Upper lobe of right lung (tissue), 1 donor: ENCODE data around the gene AOC2. TPM values are rescaled to one million over a fixed set of nuclear protein-coding genes. Genes with fewer than 3 reads are reported as not detected.
"Not testable (repeated sequence)": the region's sequence is repeated elsewhere in the genome, so short reads cannot be mapped to it uniquely, and the experiment has no call there.

Experiments
- ATAC-seq: fragments of 200-7000 bp; cut with Tn5 transposase; one replicate; pipeline ENCODE4 v1.9.1; 2020; ENCODE audit warnings: mild to moderate bottlenecking, moderate library complexity
- DNase-seq: peaks from one replicate; pipeline ENCODE4 v3.0.0-alpha.2; 2020
- H3K27ac ChIP-seq: fragments of 200-600 bp; one replicate; pipeline ENCODE4 v1.8.0; 2022
- H3K27me3 ChIP-seq: fragments of 200-600 bp; one replicate; pipeline ENCODE4 v1.8.0; 2022; ENCODE audit warnings: mild to moderate bottlenecking
- H3K36me3 ChIP-seq: fragments of 200-600 bp; one replicate; pipeline ENCODE4 v1.8.0; 2022
- H3K4me1 ChIP-seq: fragments of 200-600 bp; one replicate; pipeline ENCODE4 v1.8.0; 2022
- H3K4me3 ChIP-seq: fragments of 200-600 bp; one replicate; pipeline ENCODE4 v1.8.0; 2022; ENCODE audit warnings: mild to moderate bottlenecking
- H3K9me3 ChIP-seq: fragments of 200-600 bp; one replicate; pipeline ENCODE4 v1.8.0; 2022
- CTCF ChIP-seq: fragments of 200-600 bp; IDR thresholded peaks from one replicate; pipeline ENCODE4 v1.8.0; 2022; ENCODE audit warnings: antibody characterized with exemption
- intact Hi-C: fragments of 100-400 bp; cut with DNase I; formaldehyde crosslinking; loops from one replicate; pipeline ENCODE4 v1.11.0; 2022
- microRNA-seq: library from miRNA; unstranded; fragments of <30 nt; microRNA quantifications from one replicate; pipeline ENCODE4 v1.2.0, GENCODE V29; 2020; ENCODE audit warnings: borderline microRNAs expressed
- total RNA-seq: library from RNA; stranded (reverse); fragmentation: NEBNext Ultra II Directional; extraction: Animal tissue kit (Norgen Biotek cat#: 25700); gene quantifications from one replicate; pipeline ENCODE4 v1.2.1, GENCODE V29; 2021
- donor health status: DM: no; HTN: yes; CAD: no; lungs with severe emphysema.

Gene AOC2
- total RNA-seq, 1 donor from 2014 or later = 2.0 TPM

DNA sequence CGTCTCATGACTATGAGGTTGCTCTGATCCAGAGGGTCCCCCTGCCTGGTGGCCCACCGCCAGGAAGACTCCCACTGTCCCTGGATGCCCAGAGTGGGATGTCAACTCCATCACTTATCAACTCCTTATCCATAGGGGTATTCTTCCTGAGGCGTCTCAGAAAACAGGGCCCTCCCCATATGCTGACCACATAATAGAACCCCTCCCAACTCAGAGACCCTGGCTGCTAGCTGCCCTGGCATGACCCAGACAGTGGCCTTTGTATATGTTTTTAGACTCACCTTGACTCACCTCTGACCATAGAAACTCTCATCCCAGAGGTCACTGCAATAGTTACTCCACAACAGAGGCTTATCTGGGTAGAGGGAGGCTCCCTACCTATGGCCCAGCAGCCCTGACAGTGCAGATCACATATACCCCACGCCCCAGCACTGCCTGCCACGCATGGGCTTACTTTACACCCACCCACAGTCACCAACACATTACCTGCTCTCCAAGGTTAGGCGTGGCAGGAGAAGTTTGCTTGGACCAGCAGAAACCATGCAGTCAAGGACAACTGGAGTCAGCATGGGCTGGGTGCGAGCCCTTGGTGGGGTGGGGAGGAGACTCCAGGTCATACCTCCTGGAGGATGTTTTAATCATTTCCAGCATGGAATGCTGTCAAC is 53.9 kb downstream of the AOC2 start:
- TF ChIP-seq CTCF = no peak
- ATAC-seq (no peak), DNase-seq (no peak)
- H3K36me3 ChIP-seq = no peaks in the 10 kb centered on the region
- no peak overlapping the region for H3K27ac ChIP-seq
- no peaks in the 10 kb centered on the region for H3K9me3 ChIP-seq
- no peak overlapping the region for H3K4me3 ChIP-seq
- peaks cover 23% of the 10 kb centered on the region for H3K4me1 ChIP-seq
- intact Hi-C loops = no loop called here
- no peaks in the 10 kb centered on the region for H3K27me3 ChIP-seq

GRCh38 chr17:42899981-42900380 is 55.6 kb downstream of the AOC2 start:
- ATAC-seq, H3K27ac ChIP-seq, H3K9me3 ChIP-seq, H3K4me3 ChIP-seq, H3K4me1 ChIP-seq, intact Hi-C loops, H3K27me3 ChIP-seq, DNase-seq, H3K36me3 ChIP-seq: not testable (repeated sequence)

Small RNAs within 50 kb of the gene (microRNA-seq; reads per million reads assigned to microRNA genes)
- gene MIR6781 = not detected

Other genes with a start within 250 kb of the AOC2 start
- gene RETREG3, start 235.2 kb upstream of the AOC2 start, total RNA-seq = 68.6 TPM
- gene TUBG1, start 234.9 kb upstream of the AOC2 start, total RNA-seq = 29.2 TPM
- gene TUBG2, start 185.3 kb upstream of the AOC2 start, total RNA-seq = 19.8 TPM
- 26.4 TPM for gene PLEKHH3, start 167.6 kb upstream of the AOC2 start, total RNA-seq
- gene CCR10, start 162.7 kb upstream of the AOC2 start, total RNA-seq = 1.4 TPM
- gene CNTNAP1, start 162.0 kb upstream of the AOC2 start, total RNA-seq = 6.5 TPM
- gene EZH1, start 99.5 kb upstream of the AOC2 start, total RNA-seq = 58.4 TPM
- 114 TPM for gene RAMP2, start 83.4 kb upstream of the AOC2 start, total RNA-seq
- 42.3 TPM for gene VPS25, start 71.1 kb upstream of the AOC2 start, total RNA-seq
- gene WNK4, start 64.0 kb upstream of the AOC2 start, total RNA-seq = 0.38 TPM
- 53.9 TPM for gene COA3, start 45.9 kb upstream of the AOC2 start, total RNA-seq
- 0.14 TPM for gene CNTD1, start 45.7 kb upstream of the AOC2 start, total RNA-seq
- gene BECN1, start 20.3 kb upstream of the AOC2 start, total RNA-seq = 66.7 TPM
- gene PSME3, start 11.2 kb upstream of the AOC2 start, total RNA-seq = 89.4 TPM
- gene AOC3, start 6.6 kb downstream of the AOC2 start, total RNA-seq = 235 TPM
- not detected for gene G6PC1, start 56.2 kb downstream of the AOC2 start, total RNA-seq
- gene AARSD1, start 119.9 kb downstream of the AOC2 start, total RNA-seq = 35.0 TPM
- 0.38 TPM for gene PTGES3L, start 135.5 kb downstream of the AOC2 start, total RNA-seq
- 14.4 TPM for gene RUNDC1, start 136.0 kb downstream of the AOC2 start, total RNA-seq
- gene RPL27, start 153.8 kb downstream of the AOC2 start, total RNA-seq = 752 TPM
- gene IFI35, start 162.2 kb downstream of the AOC2 start, total RNA-seq = 47.7 TPM
- gene VAT1, start 177.8 kb downstream of the AOC2 start, total RNA-seq = 267 TPM
- 0.78 TPM for gene RND2, start 180.7 kb downstream of the AOC2 start, total RNA-seq